ENCODE results near the gene DTNBP1. TPM values are rescaled to one million over a fixed set of nuclear protein-coding genes. Genes with fewer than 3 reads are reported as not detected.

The DTNBP1 gene
- total and polyA plus RNA-seq, 2 of the 13 experiments (the other 11 are each of a cell fraction or from before 2014, with no cell fraction given), result 6.6 to 19.1 TPM

GRCh38 chr6:15662326-15663129 is at the start of gene DTNBP1 (continued):
- TF ChIP-seq EZH2 (conservative IDR thresholded peaks at IDR 0.05; ENCODE audit: low read depth, low read length) (no peak), MNT (IDR thresholded peaks at IDR 0.05) (no peak), SYNCRIP (IDR thresholded peaks at IDR 0.05; ENCODE audit: insufficient read depth, low read depth, low read length) (no peak), TEF (CRISPR knock-in tag; IDR thresholded peaks at IDR 0.05) (peak; percentile 60; the same call in 1 of the 2 replicates), ZNF33B (CRISPR knock-in tag; IDR thresholded peaks at IDR 0.05) (peak; percentile 82; the same call in 1 of the 2 replicates), ZBTB38 (CRISPR knock-in tag; IDR thresholded peaks at IDR 0.05) (peak; percentile 81), MAF1 (CRISPR knock-in tag; IDR thresholded peaks at IDR 0.05; ENCODE audit: borderline replicate concordance) (no peak; the same call in 1 of the 2 replicates), ZFP82 (CRISPR knock-in tag; IDR thresholded peaks at IDR 0.05; ENCODE audit: borderline replicate concordance) (peak; percentile 97), RELA (CRISPR knock-in tag; IDR thresholded peaks at IDR 0.05) (0 out of 2 replicates have a peak, but pooled peaks have one; percentile 18), JARID2 (CRISPR knock-in tag; IDR thresholded peaks at IDR 0.05; ENCODE audit: insufficient replicate concordance) (no peak), SMARCE1 (IDR thresholded peaks at IDR 0.05; ENCODE audit: borderline replicate concordance) (no peak), MED8 (CRISPR knock-in tag; IDR thresholded peaks at IDR 0.05; ENCODE audit: insufficient replicate concordance) (peak; percentile 71), ZNF20 (CRISPR knock-in tag; IDR thresholded peaks at IDR 0.05) (0 out of 2 replicates have a peak, but pooled peaks have one; percentile 40), KLF12 (CRISPR knock-in tag; IDR thresholded peaks at IDR 0.05; ENCODE audit: borderline replicate concordance) (no peak), YEATS4 (CRISPR knock-in tag; IDR thresholded peaks at IDR 0.05; ENCODE audit: borderline replicate concordance) (peak; percentile 78)
- TF ChIP-seq, protein P1, sequence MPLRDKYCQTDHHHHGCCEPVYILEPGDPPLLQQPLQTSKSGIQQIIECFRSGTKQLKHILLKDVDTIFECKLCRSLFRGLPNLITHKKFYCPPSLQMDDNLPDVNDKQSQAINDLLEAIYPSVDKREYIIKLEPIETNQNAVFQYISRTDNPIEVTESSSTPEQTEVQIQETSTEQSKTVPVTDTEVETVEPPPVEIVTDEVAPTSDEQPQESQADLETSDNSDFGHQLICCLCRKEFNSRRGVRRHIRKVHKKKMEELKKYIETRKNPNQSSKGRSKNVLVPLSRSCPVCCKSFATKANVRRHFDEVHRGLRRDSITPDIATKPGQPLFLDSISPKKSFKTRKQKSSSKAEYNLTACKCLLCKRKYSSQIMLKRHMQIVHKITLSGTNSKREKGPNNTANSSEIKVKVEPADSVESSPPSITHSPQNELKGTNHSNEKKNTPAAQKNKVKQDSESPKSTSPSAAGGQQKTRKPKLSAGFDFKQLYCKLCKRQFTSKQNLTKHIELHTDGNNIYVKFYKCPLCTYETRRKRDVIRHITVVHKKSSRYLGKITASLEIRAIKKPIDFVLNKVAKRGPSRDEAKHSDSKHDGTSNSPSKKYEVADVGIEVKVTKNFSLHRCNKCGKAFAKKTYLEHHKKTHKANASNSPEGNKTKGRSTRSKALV (CRISPR knock-in tag; IDR thresholded peaks at IDR 0.05), result peak; percentile 98
- TF ChIP-seq, protein P2, sequence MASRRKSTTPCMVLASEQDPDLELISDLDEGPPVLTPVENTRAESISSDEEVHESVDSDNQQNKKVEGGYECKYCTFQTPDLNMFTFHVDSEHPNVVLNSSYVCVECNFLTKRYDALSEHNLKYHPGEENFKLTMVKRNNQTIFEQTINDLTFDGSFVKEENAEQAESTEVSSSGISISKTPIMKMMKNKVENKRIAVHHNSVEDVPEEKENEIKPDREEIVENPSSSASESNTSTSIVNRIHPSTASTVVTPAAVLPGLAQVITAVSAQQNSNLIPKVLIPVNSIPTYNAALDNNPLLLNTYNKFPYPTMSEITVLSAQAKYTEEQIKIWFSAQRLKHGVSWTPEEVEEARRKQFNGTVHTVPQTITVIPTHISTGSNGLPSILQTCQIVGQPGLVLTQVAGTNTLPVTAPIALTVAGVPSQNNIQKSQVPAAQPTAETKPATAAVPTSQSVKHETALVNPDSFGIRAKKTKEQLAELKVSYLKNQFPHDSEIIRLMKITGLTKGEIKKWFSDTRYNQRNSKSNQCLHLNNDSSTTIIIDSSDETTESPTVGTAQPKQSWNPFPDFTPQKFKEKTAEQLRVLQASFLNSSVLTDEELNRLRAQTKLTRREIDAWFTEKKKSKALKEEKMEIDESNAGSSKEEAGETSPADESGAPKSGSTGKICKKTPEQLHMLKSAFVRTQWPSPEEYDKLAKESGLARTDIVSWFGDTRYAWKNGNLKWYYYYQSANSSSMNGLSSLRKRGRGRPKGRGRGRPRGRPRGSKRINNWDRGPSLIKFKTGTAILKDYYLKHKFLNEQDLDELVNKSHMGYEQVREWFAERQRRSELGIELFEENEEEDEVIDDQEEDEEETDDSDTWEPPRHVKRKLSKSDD (CRISPR knock-in tag; IDR thresholded peaks at IDR 0.05; ENCODE audit: low read depth), result peak; percentile 88; the same call in 1 of the 2 replicates
- TF ChIP-seq, protein P3, sequence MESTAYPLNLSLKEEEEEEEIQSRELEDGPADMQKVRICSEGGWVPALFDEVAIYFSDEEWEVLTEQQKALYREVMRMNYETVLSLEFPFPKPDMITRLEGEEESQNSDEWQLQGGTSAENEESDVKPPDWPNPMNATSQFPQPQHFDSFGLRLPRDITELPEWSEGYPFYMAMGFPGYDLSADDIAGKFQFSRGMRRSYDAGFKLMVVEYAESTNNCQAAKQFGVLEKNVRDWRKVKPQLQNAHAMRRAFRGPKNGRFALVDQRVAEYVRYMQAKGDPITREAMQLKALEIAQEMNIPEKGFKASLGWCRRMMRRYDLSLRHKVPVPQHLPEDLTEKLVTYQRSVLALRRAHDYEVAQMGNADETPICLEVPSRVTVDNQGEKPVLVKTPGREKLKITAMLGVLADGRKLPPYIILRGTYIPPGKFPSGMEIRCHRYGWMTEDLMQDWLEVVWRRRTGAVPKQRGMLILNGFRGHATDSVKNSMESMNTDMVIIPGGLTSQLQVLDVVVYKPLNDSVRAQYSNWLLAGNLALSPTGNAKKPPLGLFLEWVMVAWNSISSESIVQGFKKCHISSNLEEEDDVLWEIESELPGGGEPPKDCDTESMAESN (CRISPR knock-in tag; conservative IDR thresholded peaks at IDR 0.05), result peak; percentile 54

Data from HepG2 (cell line).